Measurements from ENCODE around the gene ASPHD1. TPM values are rescaled to one million over a fixed set of nuclear protein-coding genes. Genes with fewer than 3 reads are reported as not detected.

Gene ASPHD1
- total RNA-seq, 1 experiment from 2014 or later: 2.0 TPM

DNA sequence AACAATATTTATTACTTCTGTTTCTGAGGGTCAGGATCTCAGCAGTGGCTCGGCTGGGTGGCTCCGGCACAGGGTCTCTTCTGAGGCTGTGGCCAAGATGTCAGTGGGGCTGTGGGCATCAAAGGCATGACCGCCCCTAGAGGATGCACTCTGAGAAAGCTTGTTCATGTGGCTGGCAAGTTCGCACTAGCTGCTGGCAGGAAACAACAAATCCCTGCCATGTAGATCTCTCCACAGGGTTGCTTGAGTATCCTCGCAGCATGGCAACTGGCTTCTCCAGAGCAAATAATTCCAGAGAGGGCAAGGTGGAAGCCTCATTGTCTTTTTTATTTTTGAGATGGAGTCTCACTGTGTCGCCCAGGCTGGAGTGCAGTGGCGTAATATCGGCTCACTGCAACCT lies 13.2 kb downstream of the ASPHD1 start:
- DNase-seq (no peak), ATAC-seq (no peak)
- BruUV-seq (replicated peaks): no TSS peak
- Histone ChIP-seq H2AFZ (ENCODE audit: low read length) (no peak overlapping the region), H4K20me1 (ENCODE audit: low read length) (no peaks in the 10 kb centered on the region), H3F3A (ENCODE audit: low read length, unreplicated experiment) (no peaks in the 10 kb centered on the region), H3K9me2 (replicated peaks; ENCODE audit: low read length) (no peaks in the 10 kb centered on the region), H3K36me3 (ENCODE audit: low read depth, low read length) (no peaks in the 10 kb centered on the region), H3K79me2 (ENCODE audit: low read length) (no peaks in the 10 kb centered on the region), H3K9ac (ENCODE audit: low read length) (no peak overlapping the region), H3K4me3 (ENCODE audit: low read length) (no peak overlapping the region), H3K27me3 (ENCODE audit: low read length) (no peaks in the 10 kb centered on the region), H3K4me2 (ENCODE audit: low read length) (no peak overlapping the region), H3K27ac (ENCODE audit: low read length) (no peak overlapping the region), H3K9me3 (ENCODE audit: low read length) (no peaks in the 10 kb centered on the region), H3K4me1 (ENCODE audit: insufficient read depth, low read length) (0 out of 2 replicates have a peak, but pooled peaks cover 5% of the 10 kb centered on the region)
- ChIA-PET CTCF (no interaction called here), POLR2A (ENCODE audit: unreplicated experiment) (interaction anchor here (0.6 kb wide), 1 partner anchor 12 kb away, joined by 3 read pairs; no protein-coding TSS in a partner anchor)
- TF ChIP-seq EZH2 (IDR thresholded peaks at IDR 0.05; ENCODE audit: low read length, unreplicated experiment) (no peak), EZH2phosphoT487 (IDR thresholded peaks at IDR 0.05; ENCODE audit: borderline replicate concordance, low read length) (no peak)
- TF ChIP-seq, protein P1, sequence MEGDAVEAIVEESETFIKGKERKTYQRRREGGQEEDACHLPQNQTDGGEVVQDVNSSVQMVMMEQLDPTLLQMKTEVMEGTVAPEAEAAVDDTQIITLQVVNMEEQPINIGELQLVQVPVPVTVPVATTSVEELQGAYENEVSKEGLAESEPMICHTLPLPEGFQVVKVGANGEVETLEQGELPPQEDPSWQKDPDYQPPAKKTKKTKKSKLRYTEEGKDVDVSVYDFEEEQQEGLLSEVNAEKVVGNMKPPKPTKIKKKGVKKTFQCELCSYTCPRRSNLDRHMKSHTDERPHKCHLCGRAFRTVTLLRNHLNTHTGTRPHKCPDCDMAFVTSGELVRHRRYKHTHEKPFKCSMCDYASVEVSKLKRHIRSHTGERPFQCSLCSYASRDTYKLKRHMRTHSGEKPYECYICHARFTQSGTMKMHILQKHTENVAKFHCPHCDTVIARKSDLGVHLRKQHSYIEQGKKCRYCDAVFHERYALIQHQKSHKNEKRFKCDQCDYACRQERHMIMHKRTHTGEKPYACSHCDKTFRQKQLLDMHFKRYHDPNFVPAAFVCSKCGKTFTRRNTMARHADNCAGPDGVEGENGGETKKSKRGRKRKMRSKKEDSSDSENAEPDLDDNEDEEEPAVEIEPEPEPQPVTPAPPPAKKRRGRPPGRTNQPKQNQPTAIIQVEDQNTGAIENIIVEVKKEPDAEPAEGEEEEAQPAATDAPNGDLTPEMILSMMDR (conservative IDR thresholded peaks at IDR 0.05; ENCODE audit: low read depth, low read length): no peak
- intact Hi-C loops (cut with micrococcal nuclease): no loop called here

DNA sequence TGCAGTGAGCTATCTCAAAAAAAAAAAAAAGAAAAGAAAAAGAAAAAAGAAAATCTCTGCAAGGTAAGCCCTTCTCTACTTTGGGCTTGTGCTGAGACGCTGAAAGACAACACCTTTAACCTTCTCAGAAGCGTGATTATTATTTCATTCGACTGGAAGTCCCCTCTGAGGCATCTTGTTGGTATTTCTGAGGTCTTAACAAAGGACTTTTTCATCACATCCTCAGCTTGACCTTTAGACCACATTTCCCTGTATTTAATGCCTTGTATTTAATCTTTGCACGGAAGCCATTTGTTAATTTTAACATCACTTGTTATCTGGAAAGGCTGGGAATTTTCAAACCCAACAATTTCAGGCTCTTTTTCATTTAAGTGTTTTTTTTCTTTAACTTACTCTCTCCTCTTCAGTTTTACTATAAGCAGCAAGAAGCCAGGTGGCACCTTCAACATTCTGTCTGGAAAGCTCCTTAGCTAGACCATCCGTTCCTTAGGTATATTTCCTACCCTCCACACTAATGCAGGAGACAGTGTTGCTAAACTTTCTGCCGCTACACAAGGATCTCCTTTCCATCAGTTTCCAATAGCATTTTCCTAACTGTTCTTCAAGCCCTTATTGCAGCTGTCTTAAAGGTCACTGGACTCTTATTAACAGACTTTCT lies 15.4 kb downstream of the ASPHD1 start:
- TF ChIP-seq EZH2 (IDR thresholded peaks at IDR 0.05; ENCODE audit: low read length, unreplicated experiment): no peak
- no peak for TF ChIP-seq EZH2phosphoT487 (IDR thresholded peaks at IDR 0.05; ENCODE audit: borderline replicate concordance, low read length)
- TF ChIP-seq, protein P1 (conservative IDR thresholded peaks at IDR 0.05; ENCODE audit: low read depth, low read length): no peak
- H3K27me3 ChIP-seq (ENCODE audit: low read length): no peaks in the 10 kb centered on the region
- ChIA-PET POLR2A (ENCODE audit: unreplicated experiment) (no interaction called here), CTCF (no interaction called here)
- H3K27ac ChIP-seq (ENCODE audit: low read length): peak overlapping the region; percentile 61
- DNase-seq (peak; percentile 40), ATAC-seq (no peak)
- no peak overlapping the region for H3K9ac ChIP-seq (ENCODE audit: low read length)
- H3K4me2 ChIP-seq (ENCODE audit: low read length): 0 out of 2 replicates have a peak overlapping the region, but pooled peaks have one; percentile 3
- H2AFZ ChIP-seq (ENCODE audit: low read length): no peak overlapping the region
- intact Hi-C loops (cut with micrococcal nuclease): no loop called here
- BruUV-seq (replicated peaks): no TSS peak
- no peaks in the 10 kb centered on the region for H3F3A ChIP-seq (ENCODE audit: low read length, unreplicated experiment)
- H4K20me1 ChIP-seq (ENCODE audit: low read length): no peaks in the 10 kb centered on the region
- peaks cover 5% of the 10 kb centered on the region; the same call in 1 of the 2 replicates for H3K36me3 ChIP-seq (ENCODE audit: low read depth, low read length)
- H3K4me1 ChIP-seq (ENCODE audit: insufficient read depth, low read length): 0 out of 2 replicates have a peak, but pooled peaks cover 5% of the 10 kb centered on the region
- no peaks in the 10 kb centered on the region for H3K9me2 ChIP-seq (replicated peaks; ENCODE audit: low read length)
- H3K4me3 ChIP-seq (ENCODE audit: low read length): no peak overlapping the region
- 0 out of 2 replicates have a peak, but pooled peaks cover under 1% of the 10 kb centered on the region for H3K79me2 ChIP-seq (ENCODE audit: low read length)
- H3K9me3 ChIP-seq (ENCODE audit: low read length): no peaks in the 10 kb centered on the region

DNA sequence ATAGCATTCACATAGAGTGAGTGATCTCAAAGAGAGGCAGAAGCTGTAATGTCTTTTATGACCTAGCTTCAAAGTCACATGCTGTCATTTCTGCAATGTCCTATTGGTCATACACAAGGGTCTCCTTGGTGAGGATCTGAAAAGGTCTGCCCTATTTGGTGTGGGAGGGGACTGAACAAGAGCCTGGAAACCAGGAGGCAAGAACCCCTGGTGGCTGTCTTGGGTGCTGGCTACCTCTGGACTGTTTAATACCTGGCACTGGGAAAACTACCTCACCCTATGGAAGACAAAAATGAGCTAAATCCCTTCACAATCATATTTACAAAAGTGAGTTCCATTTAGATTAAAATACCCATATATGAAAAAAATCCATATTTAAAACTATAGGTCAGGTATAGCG lies 16.7 kb downstream of the ASPHD1 start:
- Histone ChIP-seq H3K27ac (ENCODE audit: low read length) (no peak overlapping the region), H4K20me1 (ENCODE audit: low read length) (no peaks in the 10 kb centered on the region), H2AFZ (ENCODE audit: low read length) (no peak overlapping the region), H3K9me2 (replicated peaks; ENCODE audit: low read length) (no peaks in the 10 kb centered on the region), H3K27me3 (ENCODE audit: low read length) (no peaks in the 10 kb centered on the region), H3K9me3 (ENCODE audit: low read length) (no peaks in the 10 kb centered on the region), H3K9ac (ENCODE audit: low read length) (no peak overlapping the region), H3K79me2 (ENCODE audit: low read length) (0 out of 2 replicates have a peak, but pooled peaks cover 5% of the 10 kb centered on the region), H3K4me2 (ENCODE audit: low read length) (no peak overlapping the region), H3K4me3 (ENCODE audit: low read length) (no peak overlapping the region), H3F3A (ENCODE audit: low read length, unreplicated experiment) (no peaks in the 10 kb centered on the region), H3K36me3 (ENCODE audit: low read depth, low read length) (peaks cover 8% of the 10 kb centered on the region; the same call in 1 of the 2 replicates), H3K4me1 (ENCODE audit: insufficient read depth, low read length) (0 out of 2 replicates have a peak, but pooled peaks cover 5% of the 10 kb centered on the region)
- intact Hi-C loops (cut with micrococcal nuclease): no loop called here
- ChIA-PET CTCF (no interaction called here), POLR2A (ENCODE audit: unreplicated experiment) (interaction anchor here (0.6 kb wide), 1 partner anchor 111 kb away, joined by 7 read pairs; the partner anchor contains the start of gene MAZ)
- no TSS peak for BruUV-seq (replicated peaks)
- DNase-seq: no peak
- no peak for TF ChIP-seq EZH2 (IDR thresholded peaks at IDR 0.05; ENCODE audit: low read length, unreplicated experiment)
- TF ChIP-seq, protein P1 (conservative IDR thresholded peaks at IDR 0.05; ENCODE audit: low read depth, low read length): no peak
- TF ChIP-seq EZH2phosphoT487 (IDR thresholded peaks at IDR 0.05; ENCODE audit: borderline replicate concordance, low read length): no peak
- ATAC-seq: no peak; the same call in 1 of the 2 replicates
